Activated T-cell treated with anti-CD3 and anti-CD28 coated beads, Interleukin-2, amount 50 U/mL, for 48 hours (primary cell): ENCODE measurements around the gene FUT4.
"Not testable (repeated sequence)": the region's sequence is repeated elsewhere in the genome, so short reads cannot be mapped to it uniquely, and the experiment has no call there.

Experiments
- DNase-seq, 2 experiments: peaks; one replicate each; pipeline ENCODE4 v3.0.0-alpha.2; 2020

Gene FUT4, protein sequence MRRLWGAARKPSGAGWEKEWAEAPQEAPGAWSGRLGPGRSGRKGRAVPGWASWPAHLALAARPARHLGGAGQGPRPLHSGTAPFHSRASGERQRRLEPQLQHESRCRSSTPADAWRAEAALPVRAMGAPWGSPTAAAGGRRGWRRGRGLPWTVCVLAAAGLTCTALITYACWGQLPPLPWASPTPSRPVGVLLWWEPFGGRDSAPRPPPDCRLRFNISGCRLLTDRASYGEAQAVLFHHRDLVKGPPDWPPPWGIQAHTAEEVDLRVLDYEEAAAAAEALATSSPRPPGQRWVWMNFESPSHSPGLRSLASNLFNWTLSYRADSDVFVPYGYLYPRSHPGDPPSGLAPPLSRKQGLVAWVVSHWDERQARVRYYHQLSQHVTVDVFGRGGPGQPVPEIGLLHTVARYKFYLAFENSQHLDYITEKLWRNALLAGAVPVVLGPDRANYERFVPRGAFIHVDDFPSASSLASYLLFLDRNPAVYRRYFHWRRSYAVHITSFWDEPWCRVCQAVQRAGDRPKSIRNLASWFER

DNA sequence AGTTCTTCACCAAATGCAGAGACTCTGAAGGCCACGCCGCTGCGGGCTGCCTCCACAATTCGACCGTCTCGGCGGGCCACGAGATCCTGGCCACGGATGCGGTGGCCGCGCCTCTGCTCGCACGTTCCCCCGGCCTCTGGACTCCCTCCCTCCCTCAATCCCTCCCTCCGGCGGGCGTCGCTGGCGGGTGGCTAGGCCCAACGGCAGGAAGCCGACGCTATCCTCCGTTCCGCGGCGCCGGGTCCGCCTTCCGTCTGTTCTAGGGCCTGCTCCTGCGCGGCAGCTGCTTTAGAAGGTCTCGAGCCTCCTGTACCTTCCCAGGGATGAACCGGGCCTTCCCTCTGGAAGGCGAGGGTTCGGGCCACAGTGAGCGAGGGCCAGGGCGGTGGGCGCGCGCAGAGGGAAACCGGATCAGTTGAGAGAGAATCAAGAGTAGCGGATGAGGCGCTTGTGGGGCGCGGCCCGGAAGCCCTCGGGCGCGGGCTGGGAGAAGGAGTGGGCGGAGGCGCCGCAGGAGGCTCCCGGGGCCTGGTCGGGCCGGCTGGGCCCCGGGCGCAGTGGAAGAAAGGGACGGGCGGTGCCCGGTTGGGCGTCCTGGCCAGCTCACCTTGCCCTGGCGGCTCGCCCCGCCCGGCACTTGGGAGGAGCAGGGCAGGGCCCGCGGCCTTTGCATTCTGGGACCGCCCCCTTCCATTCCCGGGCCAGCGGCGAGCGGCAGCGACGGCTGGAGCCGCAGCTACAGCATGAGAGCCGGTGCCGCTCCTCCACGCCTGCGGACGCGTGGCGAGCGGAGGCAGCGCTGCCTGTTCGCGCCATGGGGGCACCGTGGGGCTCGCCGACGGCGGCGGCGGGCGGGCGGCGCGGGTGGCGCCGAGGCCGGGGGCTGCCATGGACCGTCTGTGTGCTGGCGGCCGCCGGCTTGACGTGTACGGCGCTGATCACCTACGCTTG lies at the start of gene FUT4:
Gene FUT4, plus strand, starts transcription at position 227 of the 951 bp plus-strand sequence. Its CDS starts 213 bp downstream, at position 440.
- DNase-seq = peak; percentile 85 to 86

DNA sequence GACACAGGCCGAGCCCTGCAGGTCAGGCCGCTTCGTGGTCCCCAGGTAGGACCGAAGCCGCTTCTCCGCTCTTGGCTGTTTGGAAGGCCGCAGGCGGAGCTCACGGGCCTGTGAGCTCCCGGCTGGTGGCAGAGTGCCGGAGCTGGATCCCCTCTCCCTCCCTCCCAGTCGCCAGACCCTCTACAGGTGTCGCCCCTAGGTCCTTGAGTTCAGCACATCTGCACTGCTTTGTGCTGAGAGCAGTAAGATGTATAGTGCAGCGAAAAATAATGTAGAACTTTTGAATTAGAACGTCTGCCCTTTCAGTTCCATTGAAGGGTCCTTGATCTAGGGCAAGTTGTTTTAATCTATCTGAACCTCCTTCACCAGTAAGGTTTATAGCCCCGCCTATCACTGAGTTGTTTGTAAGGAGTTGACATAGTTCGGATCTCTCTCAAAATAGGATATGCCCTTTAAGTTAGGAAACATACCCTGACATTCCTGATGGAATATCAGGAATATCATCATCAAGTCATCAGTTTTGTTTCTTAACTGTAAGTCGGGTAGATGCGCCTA lies 49.5 kb upstream of the FUT4 start:
- DNase-seq = no peak

DNA sequence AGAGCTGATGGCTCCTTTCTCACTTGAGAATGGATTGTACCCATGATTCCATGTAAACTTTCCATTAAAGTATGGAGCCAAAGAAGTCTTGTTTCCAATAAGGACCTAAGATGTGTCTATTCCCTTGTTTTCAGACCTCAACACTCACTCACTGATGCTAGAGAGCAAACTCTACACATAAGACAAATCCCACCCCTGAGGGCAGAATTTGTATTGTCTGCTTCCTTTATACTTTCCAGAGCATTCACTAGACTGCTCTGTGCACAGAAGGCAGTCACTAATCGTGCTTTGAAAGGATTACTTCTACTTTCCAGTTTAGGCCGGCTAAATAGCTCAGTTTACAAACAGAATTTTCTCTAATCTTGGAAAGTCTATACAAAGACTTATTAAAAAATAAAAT lies 43.5 kb upstream of the FUT4 start:
- DNase-seq = no peak

DNA sequence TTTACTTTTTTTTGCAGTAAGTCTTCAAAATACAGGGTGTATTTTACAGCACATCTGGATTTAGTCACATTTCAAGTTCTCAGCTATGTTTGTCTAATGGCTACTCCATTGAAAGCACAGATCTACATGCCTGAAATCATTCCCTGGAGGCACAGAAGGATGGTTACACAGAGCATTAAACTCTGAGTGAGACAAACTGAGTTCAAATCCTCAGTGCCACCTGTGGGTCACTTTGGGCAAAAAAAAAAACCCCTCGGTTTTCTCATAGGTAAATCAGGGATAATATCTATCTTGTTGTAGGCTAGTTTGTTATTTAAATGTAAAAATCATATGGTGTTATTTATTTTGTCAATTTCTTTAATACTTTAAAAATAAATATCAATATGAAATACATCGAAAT lies 42.2 kb upstream of the FUT4 start:
- no peak for DNase-seq

DNA sequence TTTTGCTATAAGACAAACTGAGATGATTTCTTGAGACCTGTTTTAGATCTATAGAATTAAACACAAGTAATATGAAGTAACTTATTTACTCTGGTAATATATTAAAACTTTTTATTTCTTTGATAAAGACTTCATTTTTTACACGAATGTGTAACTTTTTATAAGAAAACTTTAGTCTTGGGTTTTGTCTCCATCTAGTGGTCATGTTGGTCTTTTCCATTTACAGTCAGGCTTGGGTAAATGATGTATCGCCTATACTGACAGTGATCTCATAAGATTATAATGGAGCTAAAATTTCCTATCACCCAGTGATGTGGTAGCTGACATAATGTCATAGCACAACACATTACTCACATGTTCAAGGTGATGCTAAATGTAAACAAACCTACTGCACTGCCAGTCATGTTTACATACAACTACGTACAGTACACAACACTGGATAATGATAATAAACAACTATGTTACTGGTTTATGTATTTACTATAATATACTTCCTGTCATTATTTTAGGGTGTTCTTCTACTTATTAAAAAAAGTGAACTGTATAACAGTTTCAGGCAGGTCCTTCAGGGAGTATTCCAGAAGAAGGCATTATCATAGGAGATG lies 38.9 kb upstream of the FUT4 start:
- DNase-seq = no peak

DNA sequence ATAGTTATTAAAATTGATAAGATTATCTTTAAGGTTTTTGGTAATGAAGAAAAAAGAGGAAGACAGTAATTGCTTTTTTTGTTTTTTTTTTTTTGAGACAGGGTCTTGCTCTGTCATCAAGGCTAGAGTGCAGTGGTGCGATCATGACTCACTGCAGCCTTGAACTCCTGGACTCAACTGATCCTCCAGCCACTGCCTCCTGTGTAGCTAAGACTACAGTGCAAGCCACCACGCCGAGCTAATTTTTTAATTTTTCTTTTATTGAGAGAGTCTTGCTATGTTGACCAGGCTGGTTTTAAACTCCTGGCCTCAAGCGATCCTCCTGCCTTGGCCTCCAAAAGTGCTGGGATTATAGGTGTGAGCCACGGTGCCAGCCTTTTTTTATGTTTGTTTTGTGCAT lies 37.2 kb upstream of the FUT4 start:
- not testable (repeated sequence) for DNase-seq

DNA sequence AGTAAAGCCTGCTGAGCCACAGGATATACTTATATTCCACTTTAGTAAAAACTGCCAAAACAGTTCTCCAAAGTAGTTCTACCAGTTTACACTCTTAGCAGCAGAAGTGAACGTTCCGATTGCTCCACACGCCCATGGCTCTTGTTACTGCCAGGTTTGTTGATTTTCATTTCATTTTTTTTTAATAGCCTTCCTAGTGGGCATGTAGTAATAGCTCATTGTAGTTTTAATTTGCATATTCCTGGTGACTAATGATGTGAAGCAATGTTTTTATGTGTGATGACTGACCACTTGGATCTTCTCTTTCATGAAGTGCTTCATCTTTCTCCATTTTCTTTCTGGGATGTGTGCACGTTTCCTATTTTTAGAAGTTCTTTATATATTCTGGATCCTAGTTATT lies 36.2 kb upstream of the FUT4 start:
- DNase-seq = no peak

DNA sequence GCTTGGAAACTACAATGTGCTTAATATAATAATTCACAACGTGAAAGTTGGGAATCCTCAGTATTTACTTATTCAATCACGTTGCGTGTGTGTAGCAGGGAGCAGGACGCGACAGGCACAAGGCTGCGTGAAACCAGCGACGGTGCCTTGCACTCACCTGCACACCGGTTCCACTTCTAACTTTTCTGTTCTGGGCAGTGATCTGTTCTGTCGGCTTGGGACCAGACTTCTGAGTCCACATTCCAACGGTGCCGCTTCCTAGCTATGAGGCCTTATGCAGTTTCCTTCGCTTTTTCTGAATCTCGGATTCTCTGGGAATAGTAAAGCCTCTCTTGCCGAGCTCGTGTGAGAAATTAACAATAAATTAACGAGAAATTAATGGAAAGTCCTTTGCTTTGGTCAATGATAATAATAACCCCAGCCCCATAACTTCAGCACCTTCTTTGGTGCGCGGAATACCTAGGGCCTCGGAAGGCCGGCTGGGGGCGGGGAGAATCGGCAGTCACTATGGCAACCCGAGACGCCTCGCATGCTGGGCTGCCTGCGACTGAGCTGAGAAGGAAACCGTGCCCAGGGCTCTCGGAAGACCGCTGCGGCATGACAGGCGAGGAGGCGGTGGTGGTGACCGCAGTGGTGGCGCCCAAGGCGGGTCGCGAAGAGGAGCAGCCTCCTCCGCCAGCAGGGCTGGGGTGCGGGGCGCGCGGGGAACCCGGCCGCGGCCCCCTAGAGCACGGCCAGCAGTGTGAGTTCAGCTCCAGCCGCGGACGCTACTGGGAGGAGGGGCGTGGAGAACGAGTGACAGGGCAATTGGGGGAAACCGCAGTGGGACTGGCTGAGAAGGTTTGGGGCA lies 31.6 kb upstream of the FUT4 start, which contains the start of gene C11orf97:
Gene C11orf97, plus strand, starts transcription at position 530 of the 850 bp plus-strand sequence. Its CDS starts 68 bp downstream, at position 598.
- peak; percentile 64 to 72 for DNase-seq

DNA sequence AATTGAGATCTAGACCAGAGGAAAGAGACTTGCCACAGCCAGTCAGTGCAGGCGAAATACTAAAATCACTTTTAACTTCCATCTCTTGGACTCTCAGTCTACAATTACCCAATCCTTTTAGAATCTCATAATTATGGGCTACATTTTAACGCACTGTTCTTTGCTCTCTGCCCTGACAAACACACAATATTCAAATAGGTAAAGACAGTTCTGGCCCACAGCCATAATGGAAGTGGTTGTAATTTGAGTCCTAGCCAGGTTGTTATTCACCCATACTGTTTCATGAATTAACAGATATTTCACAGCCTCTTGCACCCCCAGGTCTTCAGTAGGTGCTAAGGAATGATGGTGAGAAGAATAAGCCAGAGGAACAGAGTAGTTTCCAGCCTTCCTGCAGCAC lies 30.6 kb upstream of the FUT4 start:
- DNase-seq = no peak

DNA sequence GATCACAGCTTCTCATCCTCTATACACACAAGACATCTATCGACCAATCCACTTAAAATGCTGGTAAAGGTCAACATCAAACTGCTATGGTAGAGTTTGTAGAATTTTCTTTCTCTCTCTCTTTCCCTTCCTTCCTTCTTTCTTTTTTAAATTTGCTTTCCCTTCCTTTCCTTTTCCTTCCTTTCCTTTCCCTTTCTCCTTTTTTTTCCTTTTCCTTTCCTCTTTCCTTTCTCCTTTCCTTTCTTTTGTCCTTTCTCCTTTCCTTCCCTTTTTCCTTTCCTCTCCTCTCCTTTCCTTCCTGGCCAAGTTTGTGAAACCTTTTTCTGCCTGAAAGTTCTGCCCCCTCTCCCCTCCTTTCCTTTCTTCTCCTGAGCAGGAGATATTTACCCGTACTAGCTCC lies 28.3 kb upstream of the FUT4 start:
- no peak for DNase-seq

DNA sequence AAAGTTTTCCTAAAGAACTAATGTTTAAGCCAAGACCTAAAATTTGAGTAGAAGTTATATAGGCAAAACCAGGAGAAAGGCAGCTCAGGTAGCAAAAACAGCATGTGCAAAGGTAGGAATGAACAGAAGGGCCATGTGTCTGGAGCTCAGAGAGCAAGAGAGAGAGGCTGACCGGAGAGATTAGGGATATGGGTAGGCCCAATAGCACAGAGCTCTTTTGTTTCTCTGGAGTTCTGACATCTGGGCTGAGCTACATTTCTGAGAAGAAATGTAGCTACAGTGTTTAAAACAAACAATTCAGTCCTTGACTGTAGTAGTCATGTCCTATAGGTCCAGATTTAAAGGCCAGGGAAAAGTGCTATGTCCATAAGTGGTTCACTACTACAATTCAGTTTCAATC lies 27.0 kb upstream of the FUT4 start:
- no peak for DNase-seq

DNA sequence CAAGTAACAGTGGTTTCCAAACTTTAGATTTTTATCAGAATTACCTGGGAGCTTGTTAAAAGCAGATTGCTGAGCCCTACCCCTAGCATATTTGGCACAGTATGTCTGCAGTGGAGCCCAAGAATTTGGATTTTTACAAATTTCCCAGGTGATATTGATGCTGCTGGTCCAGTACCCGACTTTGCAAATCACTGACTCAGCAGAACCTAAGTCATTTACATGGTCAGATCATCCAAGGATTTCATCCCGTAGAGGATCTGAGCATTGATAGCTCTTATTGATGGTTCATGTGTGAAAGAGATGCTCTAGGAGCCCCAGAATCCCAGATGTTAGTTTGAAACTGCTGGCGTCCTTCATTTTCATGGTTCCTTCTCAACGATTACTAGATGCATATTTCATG lies 25.4 kb upstream of the FUT4 start:
- DNase-seq = no peak

DNA sequence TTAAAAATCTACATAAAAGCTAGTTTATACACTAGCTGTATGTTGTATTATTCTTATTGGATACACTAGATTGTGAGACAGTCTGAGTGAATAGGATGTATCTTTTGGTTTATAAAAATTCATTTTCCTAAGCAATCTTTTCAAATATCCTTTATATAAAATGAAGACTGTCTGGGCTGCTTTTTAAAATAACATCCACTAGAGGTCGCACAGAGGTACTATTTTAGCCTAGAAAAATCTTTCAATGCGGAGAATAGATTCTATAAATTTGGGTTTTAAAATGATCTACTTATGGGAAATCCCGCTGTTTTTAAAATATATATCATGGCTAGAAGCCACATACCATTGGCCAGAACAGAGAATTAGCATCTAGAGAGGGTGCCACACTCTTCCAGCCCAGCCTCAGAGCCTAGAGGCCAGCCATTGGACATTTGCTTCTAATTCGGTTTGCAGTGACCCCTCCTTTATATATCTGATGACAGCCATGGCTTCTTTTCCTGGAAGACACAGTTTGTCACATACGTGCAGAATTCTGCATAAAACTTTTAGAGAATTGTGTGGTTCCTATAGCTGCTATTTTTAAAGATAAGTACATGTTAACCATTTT lies 24.1 kb upstream of the FUT4 start:
- no peak for DNase-seq

DNA sequence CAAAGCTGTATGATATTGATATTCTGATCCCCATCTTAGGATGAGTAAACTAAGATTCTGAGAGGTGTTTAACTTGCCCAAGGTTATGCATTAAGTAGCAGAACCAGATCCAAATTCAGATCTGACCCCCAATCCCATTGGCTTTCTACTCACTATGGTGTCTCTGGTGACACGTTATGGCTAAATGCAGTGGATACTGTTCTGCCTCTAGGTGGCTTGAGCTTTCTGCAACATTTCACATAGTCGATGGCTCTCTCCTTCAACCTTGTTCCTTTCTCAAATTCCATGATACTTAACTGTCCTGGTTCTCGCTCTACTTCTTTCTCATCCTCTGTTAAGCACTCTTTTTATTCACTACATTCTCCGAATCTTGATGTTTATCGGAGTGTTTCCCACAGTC lies 22.0 kb upstream of the FUT4 start:
- DNase-seq = no peak

DNA sequence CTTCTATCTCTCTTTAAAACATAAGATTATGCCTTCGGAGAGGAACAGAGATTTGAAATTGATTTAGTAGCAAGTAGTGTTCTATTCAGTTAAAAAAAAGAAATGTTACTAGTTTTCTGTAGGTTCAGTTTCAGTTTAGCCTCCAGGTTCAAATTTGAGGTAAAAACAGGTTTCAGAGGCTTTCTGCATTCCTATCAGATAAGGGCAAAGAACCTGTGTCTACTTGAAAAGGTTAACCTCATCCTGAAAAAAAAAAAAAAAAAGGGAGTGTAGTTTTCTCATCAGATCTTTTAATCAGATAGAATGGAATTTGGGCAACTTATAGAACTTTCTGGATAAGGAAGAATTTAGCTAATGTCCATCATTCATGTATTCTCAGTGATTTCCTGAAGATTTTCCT lies 19.4 kb upstream of the FUT4 start:
- no peak for DNase-seq

DNA sequence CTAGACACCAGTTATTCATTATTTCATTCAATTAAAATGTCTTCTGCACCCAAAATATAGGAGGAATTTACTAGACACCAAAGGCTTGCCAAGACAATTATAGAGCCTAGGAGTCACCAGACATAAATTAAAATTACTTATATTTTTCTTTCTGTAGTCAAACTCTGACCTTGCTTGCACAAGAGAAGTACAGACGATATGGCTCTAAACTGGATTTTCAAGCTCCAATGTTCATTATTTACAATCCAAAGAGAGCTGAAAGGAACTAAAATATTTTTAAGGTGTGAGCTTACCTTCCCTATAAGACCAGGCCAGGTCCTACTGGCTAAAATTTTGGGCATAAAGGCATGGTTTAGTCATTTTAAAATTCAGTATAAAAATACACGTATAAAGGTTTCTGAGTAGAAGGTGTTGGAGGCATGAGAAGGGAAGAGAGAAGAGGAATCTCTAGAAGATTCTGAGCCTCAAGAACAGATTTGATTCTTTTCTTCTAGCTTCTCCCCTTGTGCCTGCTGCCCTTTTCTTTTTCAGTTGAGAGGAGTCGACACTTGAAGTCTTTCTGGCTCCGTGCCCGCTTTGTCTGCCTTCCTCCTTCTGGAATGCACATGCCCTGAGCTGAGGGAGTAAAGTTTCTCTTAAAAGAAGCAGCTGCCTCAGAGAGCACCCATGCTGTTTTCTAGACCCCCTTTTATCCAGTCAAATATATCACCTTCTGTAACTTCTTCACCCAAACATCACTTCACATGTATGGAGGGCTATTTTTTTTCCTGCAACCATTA lies 18.0 kb upstream of the FUT4 start:
- DNase-seq = no peak

DNA sequence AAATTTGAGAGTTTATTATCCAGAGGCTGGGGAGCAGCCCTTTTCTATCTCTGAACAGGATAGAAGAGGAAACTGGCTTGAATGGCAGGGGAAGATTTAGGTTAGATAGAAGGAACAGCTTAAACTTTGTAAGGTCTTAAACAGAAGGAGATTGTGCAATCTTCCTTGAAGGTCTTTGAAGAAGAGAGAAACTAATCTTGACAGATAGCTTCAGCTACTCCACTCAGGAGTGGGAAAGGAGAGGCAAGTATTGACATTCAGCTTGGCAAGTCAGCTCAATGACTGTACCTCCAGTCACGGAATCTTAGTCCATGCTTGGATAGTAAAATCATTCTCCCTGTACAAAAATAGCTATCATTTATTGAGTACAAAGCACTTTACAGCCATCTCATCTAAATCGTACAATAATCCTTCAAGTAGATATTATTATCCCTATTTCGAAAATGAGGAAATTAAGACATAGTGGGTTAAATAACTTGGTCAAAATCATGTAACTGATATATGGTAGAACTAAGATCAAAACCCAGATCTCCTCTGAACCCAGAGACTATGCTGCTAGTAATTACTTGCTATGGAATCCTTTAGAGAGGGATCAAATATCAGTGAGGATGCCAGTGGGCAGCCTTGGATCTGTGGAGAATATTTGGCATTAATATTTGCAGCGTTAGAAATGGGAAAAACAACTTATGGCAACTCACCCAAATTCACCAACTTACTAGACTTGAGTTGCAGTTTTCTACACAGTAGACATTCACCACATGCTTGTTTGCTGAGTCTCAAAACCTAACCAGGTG lies 16.9 kb upstream of the FUT4 start:
- DNase-seq = no peak

DNA sequence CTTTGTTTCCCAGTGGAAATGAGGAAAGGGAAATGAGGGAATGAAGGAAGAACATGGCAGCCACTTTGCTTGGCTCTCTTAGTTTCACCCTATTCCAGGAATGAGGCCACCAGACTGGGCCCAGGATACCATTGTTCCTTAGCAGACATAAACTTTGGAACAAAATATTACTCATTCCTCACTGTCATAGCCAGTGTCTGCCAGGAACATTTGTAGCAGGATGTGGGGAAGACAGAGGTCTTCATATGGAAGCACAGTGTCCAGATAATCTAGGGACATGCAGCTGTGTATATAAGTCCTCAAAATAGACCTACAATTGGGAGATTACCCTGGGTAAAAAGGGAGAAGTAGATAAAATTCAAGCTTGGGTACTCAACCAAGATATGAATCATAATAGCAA lies 15.2 kb upstream of the FUT4 start:
- DNase-seq = no peak

DNA sequence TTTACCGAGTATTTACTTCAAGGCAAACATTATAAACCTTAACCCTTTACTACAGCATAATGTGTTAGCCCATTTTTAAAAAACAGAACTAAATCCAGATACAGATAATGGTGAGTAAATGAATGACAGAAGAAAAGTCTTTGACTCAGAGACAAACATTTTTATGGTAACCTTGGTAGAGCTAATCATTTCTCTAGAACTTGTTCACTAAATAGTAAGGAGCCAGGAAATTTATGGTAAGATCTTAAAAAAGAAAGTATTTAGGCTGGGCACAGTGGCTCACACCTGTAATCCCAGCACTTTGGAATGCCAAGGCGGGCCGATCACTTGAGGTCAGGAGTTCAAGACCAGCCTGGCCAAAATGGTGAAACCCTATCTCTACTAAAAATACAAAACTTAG lies 11.5 kb upstream of the FUT4 start:
- no peak for DNase-seq

DNA sequence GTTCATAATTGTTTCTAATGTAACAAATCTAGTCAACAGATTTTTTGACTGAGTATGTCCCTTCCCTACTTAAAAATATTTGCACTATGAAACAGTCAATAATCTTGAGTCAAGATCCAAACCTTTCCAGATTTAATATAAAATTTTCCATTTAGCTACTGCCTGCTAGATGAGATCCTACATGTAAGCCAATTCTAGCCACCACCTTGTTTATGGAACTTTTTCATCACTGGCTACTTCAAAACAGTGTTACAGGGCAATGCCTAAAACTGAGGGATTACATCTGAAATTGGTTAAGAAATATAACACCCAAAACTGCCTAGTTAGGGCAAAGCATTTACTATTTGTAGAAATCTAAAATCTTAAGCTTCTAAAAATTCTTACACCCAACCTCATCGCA lies 10.5 kb upstream of the FUT4 start:
- DNase-seq = no peak
